Measurements from ENCODE around the gene SASH1.

Gene SASH1

DNA sequence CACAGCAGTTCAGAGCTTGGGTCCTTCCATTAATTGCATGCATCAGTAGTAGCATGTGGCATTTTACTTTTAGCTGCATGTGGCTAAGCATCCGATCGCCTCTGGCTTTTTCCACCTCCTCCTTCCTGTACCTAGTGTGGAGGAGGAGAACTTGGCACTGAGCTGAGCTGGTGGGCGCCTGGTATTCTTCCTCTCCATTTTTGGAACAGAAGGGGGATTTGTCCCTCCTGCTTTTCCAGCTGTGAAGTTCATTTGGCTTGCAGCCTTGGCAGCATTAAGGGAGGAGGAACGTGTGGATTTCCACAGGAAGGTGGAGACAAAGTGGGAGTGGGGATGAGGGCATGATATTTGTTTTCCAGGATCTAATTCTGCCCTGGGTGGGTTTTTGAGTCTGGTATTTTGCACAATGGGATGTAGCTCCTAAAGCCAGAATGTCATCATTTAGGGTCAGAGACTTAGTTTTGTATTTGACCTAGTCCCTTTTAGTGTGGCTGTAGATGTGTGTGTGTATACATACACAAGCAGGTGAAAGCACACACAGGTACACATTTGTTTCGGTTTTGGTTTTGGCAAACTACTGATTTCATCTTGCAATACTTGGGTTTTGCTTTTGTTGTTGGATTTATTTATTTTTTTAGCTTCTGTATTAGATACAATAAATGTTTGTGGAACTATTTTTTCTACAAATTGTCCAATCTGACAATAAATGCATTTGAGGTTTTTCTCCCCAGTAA, 90.0 kb downstream of the SASH1 start:
- no peaks in the 10 kb centered on the region for H3K9me2 ChIP-seq (ENCODE audit: low read depth, low read length)
- no peaks in the 10 kb centered on the region for H3K4me1 ChIP-seq (ENCODE audit: insufficient read depth, low read length, severe bottlenecking)
- no peaks in the 10 kb centered on the region for H3K79me2 ChIP-seq (ENCODE audit: insufficient read depth, low read length)
- H3K9me3 ChIP-seq (ENCODE audit: low read length) = no peaks in the 10 kb centered on the region
- no peak overlapping the region for H3K27ac ChIP-seq (ENCODE audit: low read depth, low read length, poor library complexity, severe bottlenecking)
- no peak overlapping the region for H3K4me3 ChIP-seq (ENCODE audit: low read depth, low read length, poor library complexity, severe bottlenecking)
- H3K9ac ChIP-seq (ENCODE audit: low read length) = no peak overlapping the region
- no peak overlapping the region for H2AFZ ChIP-seq (ENCODE audit: low read length)
- no peaks in the 10 kb centered on the region for H4K20me1 ChIP-seq (ENCODE audit: insufficient read depth, low read length)
- H3F3A ChIP-seq (ENCODE audit: insufficient read depth, low read length) = no peaks in the 10 kb centered on the region
- no peak overlapping the region for H3K4me2 ChIP-seq (ENCODE audit: low read length)
- H3K27me3 ChIP-seq (ENCODE audit: insufficient read depth, low read length) = no peaks in the 10 kb centered on the region
- H3K36me3 ChIP-seq (ENCODE audit: insufficient read depth, low read length) = no peaks in the 10 kb centered on the region
- TF ChIP-seq, protein P1, sequence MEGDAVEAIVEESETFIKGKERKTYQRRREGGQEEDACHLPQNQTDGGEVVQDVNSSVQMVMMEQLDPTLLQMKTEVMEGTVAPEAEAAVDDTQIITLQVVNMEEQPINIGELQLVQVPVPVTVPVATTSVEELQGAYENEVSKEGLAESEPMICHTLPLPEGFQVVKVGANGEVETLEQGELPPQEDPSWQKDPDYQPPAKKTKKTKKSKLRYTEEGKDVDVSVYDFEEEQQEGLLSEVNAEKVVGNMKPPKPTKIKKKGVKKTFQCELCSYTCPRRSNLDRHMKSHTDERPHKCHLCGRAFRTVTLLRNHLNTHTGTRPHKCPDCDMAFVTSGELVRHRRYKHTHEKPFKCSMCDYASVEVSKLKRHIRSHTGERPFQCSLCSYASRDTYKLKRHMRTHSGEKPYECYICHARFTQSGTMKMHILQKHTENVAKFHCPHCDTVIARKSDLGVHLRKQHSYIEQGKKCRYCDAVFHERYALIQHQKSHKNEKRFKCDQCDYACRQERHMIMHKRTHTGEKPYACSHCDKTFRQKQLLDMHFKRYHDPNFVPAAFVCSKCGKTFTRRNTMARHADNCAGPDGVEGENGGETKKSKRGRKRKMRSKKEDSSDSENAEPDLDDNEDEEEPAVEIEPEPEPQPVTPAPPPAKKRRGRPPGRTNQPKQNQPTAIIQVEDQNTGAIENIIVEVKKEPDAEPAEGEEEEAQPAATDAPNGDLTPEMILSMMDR (IDR thresholded peaks at IDR 0.05; ENCODE audit: low read length) = no peak
- no peak for TF ChIP-seq EZH2 (IDR thresholded peaks at IDR 0.05; ENCODE audit: borderline replicate concordance, low read length)

DNA sequence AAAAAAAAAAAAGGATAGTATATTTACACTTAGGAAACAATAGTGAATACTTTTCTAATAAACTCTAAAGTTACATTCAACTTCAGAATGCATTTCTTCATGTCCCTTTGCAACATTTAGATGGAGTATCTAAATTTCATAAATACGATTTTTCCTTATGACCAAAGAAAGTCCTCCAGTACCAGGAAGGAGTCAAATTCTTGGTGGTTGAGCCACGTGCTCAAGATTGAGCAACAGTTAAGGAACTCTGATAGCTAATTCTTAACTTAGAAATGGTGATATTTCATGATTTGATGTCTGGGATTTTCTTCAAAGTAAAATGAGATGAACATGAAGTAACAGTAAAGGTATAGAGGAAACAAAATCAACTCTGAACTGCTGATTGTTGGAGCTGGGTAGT, 92.7 kb downstream of the SASH1 start:
- Histone ChIP-seq H3K36me3 (ENCODE audit: insufficient read depth, low read length) (no peaks in the 10 kb centered on the region), H3K27ac (ENCODE audit: low read depth, low read length, poor library complexity, severe bottlenecking) (no peak overlapping the region), H2AFZ (ENCODE audit: low read length) (no peak overlapping the region), H3K9ac (ENCODE audit: low read length) (no peak overlapping the region), H3K9me3 (ENCODE audit: low read length) (no peaks in the 10 kb centered on the region), H3K4me3 (ENCODE audit: low read depth, low read length, poor library complexity, severe bottlenecking) (no peak overlapping the region), H3K9me2 (ENCODE audit: low read depth, low read length) (no peaks in the 10 kb centered on the region), H3K4me1 (ENCODE audit: insufficient read depth, low read length, severe bottlenecking) (no peaks in the 10 kb centered on the region), H3K4me2 (ENCODE audit: low read length) (no peak overlapping the region), H3K79me2 (ENCODE audit: insufficient read depth, low read length) (no peaks in the 10 kb centered on the region), H3F3A (ENCODE audit: insufficient read depth, low read length) (no peaks in the 10 kb centered on the region), H3K27me3 (ENCODE audit: insufficient read depth, low read length) (no peaks in the 10 kb centered on the region), H4K20me1 (ENCODE audit: insufficient read depth, low read length) (no peaks in the 10 kb centered on the region)
- TF ChIP-seq, protein P1 (IDR thresholded peaks at IDR 0.05; ENCODE audit: low read length) = no peak
- no peak for TF ChIP-seq EZH2 (IDR thresholded peaks at IDR 0.05; ENCODE audit: borderline replicate concordance, low read length)

DNA sequence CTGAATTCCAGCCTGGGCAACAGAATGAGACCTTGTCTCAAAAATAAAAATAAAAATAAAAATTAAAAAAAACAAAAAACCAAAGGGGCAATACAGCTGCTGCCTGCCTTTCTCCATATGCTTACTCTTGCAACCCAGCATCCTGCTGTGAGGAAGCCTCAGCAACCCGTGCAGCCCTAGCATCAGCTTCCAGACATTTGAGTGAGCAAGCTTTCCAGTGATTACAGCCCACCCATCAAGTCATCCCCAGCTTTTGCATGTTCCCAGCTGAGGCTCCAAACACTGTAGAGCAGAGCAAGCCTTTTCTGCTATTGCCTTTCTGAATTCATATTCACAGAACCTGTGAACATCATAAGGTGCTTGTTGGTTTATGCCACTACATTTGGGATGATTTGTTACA, 93.8 kb downstream of the SASH1 start:
- H3K27ac ChIP-seq (ENCODE audit: low read depth, low read length, poor library complexity, severe bottlenecking) = no peak overlapping the region
- H3K79me2 ChIP-seq (ENCODE audit: insufficient read depth, low read length) = no peaks in the 10 kb centered on the region
- no peak overlapping the region for H2AFZ ChIP-seq (ENCODE audit: low read length)
- no peaks in the 10 kb centered on the region for H3K36me3 ChIP-seq (ENCODE audit: insufficient read depth, low read length)
- no peaks in the 10 kb centered on the region for H3K4me1 ChIP-seq (ENCODE audit: insufficient read depth, low read length, severe bottlenecking)
- no peaks in the 10 kb centered on the region for H3K9me3 ChIP-seq (ENCODE audit: low read length)
- no peak overlapping the region for H3K4me2 ChIP-seq (ENCODE audit: low read length)
- no peak overlapping the region for H3K4me3 ChIP-seq (ENCODE audit: low read depth, low read length, poor library complexity, severe bottlenecking)
- no peak overlapping the region for H3K9ac ChIP-seq (ENCODE audit: low read length)
- H4K20me1 ChIP-seq (ENCODE audit: insufficient read depth, low read length) = no peaks in the 10 kb centered on the region
- TF ChIP-seq, protein P1 (IDR thresholded peaks at IDR 0.05; ENCODE audit: low read length) = no peak
- no peak for TF ChIP-seq EZH2 (IDR thresholded peaks at IDR 0.05; ENCODE audit: borderline replicate concordance, low read length)
- H3K27me3 ChIP-seq (ENCODE audit: insufficient read depth, low read length) = no peaks in the 10 kb centered on the region
- H3F3A ChIP-seq (ENCODE audit: insufficient read depth, low read length) = no peaks in the 10 kb centered on the region
- H3K9me2 ChIP-seq (ENCODE audit: low read depth, low read length) = no peaks in the 10 kb centered on the region
